NCI-H2107 treated with DMSO at 0.1 percent for 48 hours (cell line): ENCODE measurements around the gene ARL15.

ENCODE experiments used
- DNase-seq: peaks from one replicate; lab custom pipeline; 2025; ENCODE audit not compliant: unreplicated experiment; lab: John Stamatoyannopoulos, UW

The ARL15 gene

GRCh38 chr5:54254482-54255198, 55.7 kb downstream of the ARL15 start:
- no peak for DNase-seq

- DNase-seq, result no peak
Measured at GRCh38 chr5:54251981-54252380, 58.4 kb downstream of the ARL15 start.

GRCh38 chr5:54249210-54250028, 61.0 kb downstream of the ARL15 start:
- DNase-seq, result no peak

- no peak for DNase-seq
Measured at GRCh38 chr5:54247226-54247625, 63.1 kb downstream of the ARL15 start.

GRCh38 chr5:54243483-54244080, 66.8 kb downstream of the ARL15 start:
- DNase-seq, result no peak

- DNase-seq, result no peak
Measured at GRCh38 chr5:54242297-54242696, 68.1 kb downstream of the ARL15 start.

- peak; percentile 31 for DNase-seq
Measured at GRCh38 chr5:54234304-54234933, 76.0 kb downstream of the ARL15 start.

GRCh38 chr5:54230936-54231685, 79.3 kb downstream of the ARL15 start:
- no peak for DNase-seq

GRCh38 chr5:54229041-54229780, 81.2 kb downstream of the ARL15 start:
- peak; percentile 14 for DNase-seq

- no peak for DNase-seq
Measured at GRCh38 chr5:54227759-54228158, 82.6 kb downstream of the ARL15 start.

GRCh38 chr5:54227109-54227508, 83.3 kb downstream of the ARL15 start:
- DNase-seq, result no peak

GRCh38 chr5:54226215-54226614, 84.2 kb downstream of the ARL15 start:
- DNase-seq, result no peak

- no peak for DNase-seq
Measured at GRCh38 chr5:54224103-54224826, 86.1 kb downstream of the ARL15 start.

GRCh38 chr5:54222336-54222735, 88.0 kb downstream of the ARL15 start:
- no peak for DNase-seq

- DNase-seq, result no peak
Measured at GRCh38 chr5:54221135-54221534, 89.2 kb downstream of the ARL15 start.

- DNase-seq, result no peak
Measured at GRCh38 chr5:54220230-54221040, 89.9 kb downstream of the ARL15 start.

GRCh38 chr5:54217826-54218503, 92.4 kb downstream of the ARL15 start:
- peak; percentile 69 for DNase-seq

- DNase-seq, result no peak
Measured at GRCh38 chr5:54215233-54215736, 95.1 kb downstream of the ARL15 start.
